ENCODE measurements around the gene FOXE3.
"Not testable (repeated sequence)": the region's sequence is repeated elsewhere in the genome, so short reads cannot be mapped to it uniquely, and the experiment has no call there.

Gene FOXE3

DNA sequence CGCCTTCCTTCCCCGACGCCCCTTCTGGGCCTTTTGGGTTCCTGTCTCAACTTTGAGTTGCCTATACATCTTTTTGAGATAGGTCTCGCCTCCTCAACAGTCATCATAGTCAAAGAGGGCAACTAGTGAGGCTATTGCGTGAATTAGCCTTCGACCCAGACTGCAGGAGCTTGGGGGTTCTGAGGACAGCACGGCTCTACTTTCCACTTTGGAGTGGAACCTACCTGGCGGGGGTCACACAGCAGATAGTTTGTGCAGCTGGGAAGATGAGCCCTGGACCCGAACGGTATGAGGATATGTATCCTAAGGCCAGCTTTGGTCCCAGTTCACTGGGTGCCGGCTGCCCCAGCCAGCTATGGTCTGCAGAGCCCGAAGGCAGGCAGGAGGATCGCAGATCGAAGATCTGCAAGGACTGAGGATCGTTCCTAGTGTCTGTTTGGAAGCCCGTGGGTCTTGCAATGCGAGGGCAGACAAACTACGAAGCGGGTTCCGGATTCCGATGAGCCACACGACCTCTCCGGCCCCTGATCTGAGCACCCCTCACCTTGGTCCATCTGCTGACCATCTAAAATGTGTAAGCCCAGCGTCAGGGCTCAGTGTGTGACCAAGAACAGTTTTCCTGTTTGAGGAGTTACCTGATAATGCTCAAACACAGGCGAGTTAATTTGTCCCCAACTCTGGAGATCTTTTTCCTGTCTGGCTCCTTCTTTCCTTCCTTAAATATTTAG lies 29.9 kb downstream of the FOXE3 start:
- no peak for DNase-seq (ENCODE audit: low read depth in 2 of 2, low spot score in 1 of 2)

DNA sequence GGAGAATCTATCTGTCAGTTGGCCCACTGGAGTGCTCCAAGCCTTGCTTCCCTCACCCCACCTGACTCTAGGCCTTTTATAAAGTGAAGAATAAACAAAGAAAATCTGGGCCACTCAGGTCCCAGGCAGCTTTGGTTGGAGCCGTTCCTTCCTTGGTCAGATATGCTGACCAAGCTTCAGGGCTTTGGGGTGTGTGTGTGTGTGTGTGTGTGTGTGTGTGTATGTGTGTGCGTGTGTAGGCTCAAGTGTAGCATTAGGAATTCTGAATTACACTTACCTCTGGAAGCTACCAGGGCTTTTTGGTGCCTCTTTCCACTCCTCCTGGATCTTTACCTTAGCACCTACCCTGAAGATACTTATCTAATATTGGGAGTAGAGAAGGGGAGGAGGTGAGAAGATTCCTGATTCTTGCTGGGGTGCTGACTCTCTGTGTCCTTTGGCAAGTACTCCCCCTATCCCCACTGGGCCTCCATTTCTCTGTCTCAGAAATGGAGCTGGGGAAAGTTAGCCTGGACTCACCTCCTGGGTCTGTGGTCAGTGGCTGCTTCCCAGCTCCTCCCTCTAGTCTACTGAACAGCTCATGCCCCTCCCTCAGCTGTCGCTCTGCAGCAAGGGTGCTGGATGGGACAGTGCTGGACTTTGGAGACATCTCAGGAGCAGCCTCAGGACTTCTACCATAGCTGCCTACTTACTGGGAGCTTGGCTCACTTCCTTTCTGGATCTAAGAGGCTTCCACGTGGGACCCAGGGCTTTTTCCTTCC lies 32.6 kb downstream of the FOXE3 start:
- no peak for DNase-seq (ENCODE audit: low read depth in 2 of 2, low spot score in 1 of 2)

DNA sequence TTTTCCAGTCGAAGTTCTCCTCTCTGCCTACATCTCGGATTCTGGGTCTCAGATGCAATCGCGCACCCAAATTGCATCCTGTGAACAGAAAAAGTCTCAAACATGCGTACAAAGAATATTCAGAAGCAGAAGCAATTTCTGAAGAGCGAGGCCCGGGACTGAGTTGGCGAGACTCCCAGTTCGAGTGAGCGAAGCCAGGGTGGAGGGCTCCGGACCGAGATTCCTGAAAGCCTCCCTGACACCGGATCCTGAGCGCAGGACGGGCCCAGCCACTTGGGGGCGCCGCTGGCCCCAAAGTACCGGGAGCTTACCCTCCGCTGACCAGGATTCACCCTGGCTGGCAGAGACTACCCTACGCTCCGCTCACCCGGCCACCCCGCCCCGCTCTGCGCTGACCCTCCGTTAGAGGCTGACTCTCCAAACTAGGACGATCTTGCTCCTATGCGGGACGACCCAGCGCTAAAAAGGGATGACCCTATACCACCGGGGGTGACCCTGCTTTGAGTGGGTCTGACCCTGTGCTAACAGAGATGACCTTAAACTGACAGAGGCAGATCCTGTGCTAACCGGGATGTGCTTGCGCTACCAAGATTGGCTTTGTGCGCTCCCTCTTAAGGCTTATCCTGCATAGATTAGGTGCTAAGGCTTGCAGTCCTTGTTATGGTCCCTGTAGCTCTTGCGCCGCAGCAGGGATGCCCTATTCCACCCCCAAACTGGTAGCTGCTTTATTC lies 33.9 kb downstream of the FOXE3 start:
- no peak for DNase-seq (ENCODE audit: low read depth in 2 of 2, low spot score in 1 of 2)

DNA sequence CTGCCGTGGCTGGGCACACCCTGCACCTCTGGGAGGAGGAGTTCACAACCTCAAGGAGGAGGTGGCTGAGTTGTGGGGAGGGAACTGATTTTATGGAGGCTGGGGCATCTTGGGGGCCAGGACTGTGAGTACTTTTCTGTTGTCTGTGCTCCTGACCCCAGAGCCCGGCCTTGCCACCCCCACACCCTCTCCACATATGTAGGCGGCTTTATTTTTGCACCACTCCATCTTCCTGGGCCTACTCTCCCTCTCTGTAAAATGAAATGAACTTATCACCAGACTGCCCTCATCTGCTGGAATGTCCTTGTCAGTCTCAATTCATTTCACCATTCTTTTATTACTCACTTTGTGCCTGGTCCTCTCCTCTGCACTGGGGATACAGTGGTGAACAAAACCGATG lies 34.5 kb downstream of the FOXE3 start:
- DNase-seq (ENCODE audit: low read depth in 2 of 2, low spot score in 1 of 2), result no peak

DNA sequence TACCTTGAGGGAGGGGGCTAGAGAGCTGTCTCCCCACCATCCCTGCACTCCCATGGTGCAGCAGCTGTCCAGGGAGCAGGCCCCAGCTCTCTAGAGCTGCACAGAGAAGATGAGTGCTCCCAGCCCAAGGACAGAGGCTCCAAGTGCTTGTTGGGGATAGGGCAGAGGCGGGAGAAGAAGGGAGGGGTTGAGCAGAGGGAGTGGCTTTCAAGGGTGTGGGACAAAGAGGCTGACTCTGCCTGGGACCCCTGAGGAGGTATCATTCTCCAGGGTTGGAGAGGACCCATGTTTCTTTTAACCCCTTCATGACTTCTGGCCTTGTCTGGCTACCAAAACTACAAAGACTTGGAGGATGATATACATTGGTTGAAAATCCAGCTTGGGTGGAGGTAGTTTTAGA lies 36.3 kb downstream of the FOXE3 start:
- DNase-seq (ENCODE audit: low read depth in 2 of 2, low spot score in 1 of 2), result no peak

DNA sequence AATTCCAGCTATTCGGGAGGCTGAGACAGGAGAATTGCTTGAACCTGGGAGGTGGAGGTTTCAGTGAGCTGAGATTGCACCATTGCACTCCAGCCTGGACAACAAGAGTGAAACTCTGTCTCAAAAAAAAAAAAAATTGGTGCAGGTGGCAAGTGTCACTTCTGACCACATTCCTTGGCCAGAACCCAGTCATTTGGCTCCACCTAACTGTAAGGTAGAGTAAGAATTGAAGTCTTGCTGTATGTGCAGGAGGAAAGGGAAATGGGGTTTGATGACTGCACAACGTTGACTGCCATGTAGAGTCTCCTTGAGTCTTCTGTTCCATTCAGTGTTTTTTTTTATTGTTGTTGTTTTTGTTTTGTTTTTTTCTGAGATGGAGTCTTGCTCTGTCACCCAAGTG lies 37.8 kb downstream of the FOXE3 start:
- not testable (repeated sequence) for DNase-seq (ENCODE audit: low read depth in 2 of 2, low spot score in 1 of 2)

DNA sequence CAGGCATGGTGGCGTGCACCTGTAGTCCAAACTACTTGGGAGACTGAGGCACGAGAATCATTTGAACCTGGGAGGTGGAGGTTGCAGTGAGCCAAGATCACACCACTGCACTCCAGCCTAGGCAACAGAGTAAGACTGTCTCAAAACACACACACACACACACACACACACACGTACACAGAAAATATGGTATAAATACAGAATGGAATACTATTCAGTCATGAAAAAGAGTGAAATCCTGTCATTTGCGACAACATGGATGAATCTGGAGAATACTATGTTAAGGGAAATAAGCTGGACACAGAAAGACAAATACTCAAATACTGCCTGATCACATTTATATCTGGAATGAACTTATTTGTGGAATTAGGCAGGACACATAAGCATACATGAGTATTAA lies 40.2 kb downstream of the FOXE3 start:
- no peak for DNase-seq (ENCODE audit: low read depth in 2 of 2, low spot score in 1 of 2)

DNA sequence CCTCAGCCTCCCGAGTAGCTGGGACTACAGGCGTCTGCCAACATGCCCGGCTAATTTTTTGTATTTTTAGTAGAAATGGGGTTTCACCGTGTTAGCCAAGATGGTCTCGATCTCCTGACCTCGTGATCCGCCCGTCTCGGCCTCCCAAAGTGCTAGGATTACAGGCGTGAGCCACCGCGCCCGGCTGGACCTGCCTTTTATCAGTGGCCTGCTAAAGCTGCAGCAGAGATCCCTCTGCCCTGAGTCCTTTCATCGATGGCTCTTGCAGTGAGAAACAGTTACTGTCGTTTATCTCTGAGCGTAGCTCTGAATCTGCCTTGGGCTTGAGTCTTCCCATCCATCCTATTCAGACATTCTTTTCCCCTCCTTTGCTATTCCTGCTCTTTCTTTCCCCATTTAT lies 41.5 kb downstream of the FOXE3 start:
- not testable (repeated sequence) for DNase-seq (ENCODE audit: low read depth in 2 of 2, low spot score in 1 of 2)

DNA sequence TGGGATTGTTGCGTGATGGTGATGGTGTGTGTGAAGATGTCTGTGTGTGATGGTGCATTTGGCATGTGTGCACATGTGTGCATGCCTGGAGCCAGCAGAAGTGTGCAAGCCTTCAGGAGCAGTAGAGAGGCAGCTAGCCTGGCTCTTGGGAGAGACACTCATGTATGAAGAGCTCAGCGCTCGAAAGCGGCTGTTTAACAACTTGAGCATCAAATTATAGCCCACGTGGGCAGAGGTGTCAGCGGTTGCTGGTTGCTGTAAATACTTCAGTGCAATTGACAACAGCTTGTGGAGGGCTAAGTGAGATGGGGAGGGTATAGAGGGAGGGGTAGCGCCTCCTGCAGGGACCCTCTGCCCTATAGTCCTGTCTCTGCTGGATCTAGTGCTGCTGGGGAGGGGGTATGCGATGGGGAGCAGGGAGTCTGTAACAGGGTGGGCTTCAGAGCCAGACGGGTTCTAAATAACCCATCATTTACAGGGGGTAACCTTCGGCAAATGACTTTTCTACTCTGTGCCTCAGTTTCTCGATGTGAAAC lies 43.2 kb downstream of the FOXE3 start:
- no peak for DNase-seq (ENCODE audit: low read depth in 2 of 2, low spot score in 1 of 2)

DNA sequence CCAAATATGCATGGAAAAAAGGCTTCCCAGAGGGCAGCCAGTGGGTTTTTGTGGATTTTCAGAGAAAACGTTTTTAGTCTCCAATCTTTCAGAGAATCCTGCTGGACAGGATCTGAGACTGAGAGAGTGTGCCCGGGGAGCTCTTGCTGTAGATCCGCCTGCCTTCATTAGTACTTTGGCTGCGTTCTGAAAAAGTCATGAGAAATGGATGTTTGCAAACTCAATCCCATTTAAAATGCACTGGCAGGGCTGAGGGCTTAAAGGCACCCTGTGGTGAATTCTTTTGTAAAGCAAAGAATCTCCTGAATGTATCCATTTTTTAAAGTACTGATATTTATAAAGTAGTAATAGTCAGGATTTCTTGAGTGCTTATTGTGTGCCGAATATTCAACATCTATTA lies 44.0 kb downstream of the FOXE3 start:
- DNase-seq (ENCODE audit: low read depth in 2 of 2, low spot score in 1 of 2), result no peak

DNA sequence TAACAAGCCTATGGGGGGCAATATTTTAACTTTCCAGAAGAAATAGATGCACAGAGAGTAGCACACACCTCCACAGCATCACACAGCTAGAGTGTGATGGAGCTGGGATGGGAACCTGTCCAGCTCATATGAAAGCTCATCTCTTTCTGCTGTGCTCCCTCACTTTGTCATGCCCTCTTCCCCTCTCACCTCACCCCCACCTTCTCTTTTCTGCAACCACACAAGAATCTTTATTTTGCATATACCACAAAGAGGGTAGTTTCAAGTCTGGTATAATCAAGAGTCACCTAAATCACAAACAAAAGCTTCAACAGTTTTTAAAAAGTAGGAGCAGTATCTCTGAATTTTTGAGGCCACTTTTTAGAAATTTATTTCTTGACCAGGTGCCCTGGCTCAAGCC lies 44.4 kb downstream of the FOXE3 start:
- no peak for DNase-seq (ENCODE audit: low read depth in 2 of 2, low spot score in 1 of 2)

DNA sequence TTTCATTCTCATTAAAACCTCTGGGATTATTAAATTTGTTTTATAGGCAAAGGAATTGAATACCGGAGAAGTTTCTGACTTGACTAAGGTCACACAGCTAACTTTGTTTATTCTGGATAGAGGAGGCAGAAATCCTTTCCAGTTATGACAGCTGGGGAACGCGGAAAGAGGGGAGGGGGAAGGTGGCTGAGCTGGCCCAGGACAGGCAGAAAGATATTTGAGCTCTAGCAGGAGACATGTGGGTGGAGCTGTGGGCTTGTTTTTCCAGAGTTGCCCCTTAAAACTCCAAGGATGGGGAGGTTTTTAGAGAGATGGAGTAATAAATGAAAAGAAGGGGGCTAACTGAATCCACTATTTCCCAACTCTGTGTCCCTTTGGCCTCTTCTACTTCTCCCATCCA lies 49.5 kb downstream of the FOXE3 start:
- no peak for DNase-seq (ENCODE audit: low read depth in 2 of 2, low spot score in 1 of 2)
